Measurements from ENCODE around the gene MYMX.

DNA sequence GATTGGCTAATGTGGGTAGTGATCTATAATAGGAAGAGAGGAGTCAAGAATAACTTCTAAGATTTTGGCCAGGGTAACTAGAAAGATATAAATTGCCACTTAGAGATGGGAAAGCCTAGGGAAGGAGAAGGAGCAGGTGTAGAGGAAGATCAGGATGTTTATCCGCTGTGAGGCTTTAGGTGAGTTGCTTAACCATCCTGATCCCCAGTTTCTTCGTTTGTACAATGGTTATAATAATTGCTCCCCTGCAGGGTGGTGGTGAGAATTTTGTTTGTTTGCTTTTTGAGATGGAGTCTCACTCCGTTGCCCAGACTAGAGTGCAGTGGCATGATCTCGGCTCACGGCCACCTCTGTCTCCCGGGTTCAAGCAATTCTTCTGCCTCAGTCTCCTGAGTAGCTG is 2.4 kb upstream of the MYMX start:
- TF ChIP-seq, protein P1, sequence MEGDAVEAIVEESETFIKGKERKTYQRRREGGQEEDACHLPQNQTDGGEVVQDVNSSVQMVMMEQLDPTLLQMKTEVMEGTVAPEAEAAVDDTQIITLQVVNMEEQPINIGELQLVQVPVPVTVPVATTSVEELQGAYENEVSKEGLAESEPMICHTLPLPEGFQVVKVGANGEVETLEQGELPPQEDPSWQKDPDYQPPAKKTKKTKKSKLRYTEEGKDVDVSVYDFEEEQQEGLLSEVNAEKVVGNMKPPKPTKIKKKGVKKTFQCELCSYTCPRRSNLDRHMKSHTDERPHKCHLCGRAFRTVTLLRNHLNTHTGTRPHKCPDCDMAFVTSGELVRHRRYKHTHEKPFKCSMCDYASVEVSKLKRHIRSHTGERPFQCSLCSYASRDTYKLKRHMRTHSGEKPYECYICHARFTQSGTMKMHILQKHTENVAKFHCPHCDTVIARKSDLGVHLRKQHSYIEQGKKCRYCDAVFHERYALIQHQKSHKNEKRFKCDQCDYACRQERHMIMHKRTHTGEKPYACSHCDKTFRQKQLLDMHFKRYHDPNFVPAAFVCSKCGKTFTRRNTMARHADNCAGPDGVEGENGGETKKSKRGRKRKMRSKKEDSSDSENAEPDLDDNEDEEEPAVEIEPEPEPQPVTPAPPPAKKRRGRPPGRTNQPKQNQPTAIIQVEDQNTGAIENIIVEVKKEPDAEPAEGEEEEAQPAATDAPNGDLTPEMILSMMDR (IDR thresholded peaks at IDR 0.05): no peak
- TF ChIP-seq POLR2AphosphoS5 (IDR thresholded peaks at IDR 0.05; ENCODE audit: low read depth, low read length): no peak
